B cell (primary cell): ENCODE measurements around the gene GAB4. TPM values are rescaled to one million over a fixed set of nuclear protein-coding genes. Genes with fewer than 3 reads are reported as not detected.
"Not testable (repeated sequence)": the region's sequence is repeated elsewhere in the genome, so short reads cannot be mapped to it uniquely, and the experiment has no call there.

ENCODE experiments used
- ATAC-seq: fragments of 200-7000 bp; cut with Tn5 transposase; one replicate; pipeline ENCODE4 v1.10.0; 2021; ENCODE audit warnings: low read depth, mild to moderate bottlenecking, moderate number of reproducible peaks, moderate library complexity
- CTCF ChIA-PET: fragments of 350-600 bp; sonication (Branson Sonifier 250); formaldehyde crosslinking; loops from one replicate; lab custom pipeline; 2021; ENCODE audit warnings: antibody characterized with exemption, inconsistent platforms; lab: Charles Lee
- POLR2A ChIA-PET: fragments of 350-600 bp; sonication (Branson Sonifier 250); formaldehyde crosslinking; loops from one replicate; lab custom pipeline; 2021; ENCODE audit warnings: antibody characterized with exemption; lab: Charles Lee
- DNase-seq: peaks from one replicate; pipeline ENCODE4 v3.0.0; 2013
- H2AFZ ChIP-seq: 2 replicates; pipeline ENCODE4 v1.6.1; 2012; ENCODE audit warnings: mild to moderate bottlenecking, low read depth, low read length; ENCODE audit not compliant: insufficient read depth, poor library complexity, severe bottlenecking
- H3K27ac ChIP-seq, 2 donors: 1 replicate in 1 of 2; 2 replicates in 1 of 2; pipeline ENCODE4 v1.5.1; 2012 to 2013; ENCODE audit warnings: low read length in 2 of 2, mild to moderate bottlenecking in 2 of 2, moderate library complexity in 1 of 2
- H3K27me3 ChIP-seq, 4 experiments: fragments of 200-600 bp in 1 of 4; sonication (generic) in 1 of 4; replicated peaks in 1 of 4; 1 replicate in 2 of 4; 2 replicates in 2 of 4; pipeline versions ENCODE4 v1.6.1 to v1.7.0; 2013 to 2016; ENCODE audit warnings: low read length in 3 of 4, mild to moderate bottlenecking in 2 of 4, mixed read lengths in 1 of 4, moderate library complexity in 1 of 4; ENCODE audit not compliant: insufficient read depth in 4 of 4, control insufficient read depth in 3 of 4; ENCODE audit errors: control extremely low read depth in 1 of 4
- H3K36me3 ChIP-seq, 2 experiments: replicated peaks in 1 of 2; 1 replicate in 1 of 2; 2 replicates in 1 of 2; pipeline versions ENCODE4 v1.6.1 to v1.7.1; 2013; ENCODE audit warnings: low read length in 1 of 2; ENCODE audit not compliant: insufficient read depth in 2 of 2, control insufficient read depth in 1 of 2; ENCODE audit errors: control extremely low read depth in 1 of 2, extremely low read depth in 1 of 2
- H3K4me1 ChIP-seq, 2 donors: fragments of 200-600 bp in 1 of 2; sonication (generic) in 1 of 2; 1 replicate in 1 of 2; 2 replicates in 1 of 2; pipeline versions ENCODE4 v1.5.1 to v1.6.1; 2013 to 2017; ENCODE audit warnings: low read length in 2 of 2; ENCODE audit not compliant: control insufficient read depth in 2 of 2, insufficient read depth in 2 of 2
- H3K4me2 ChIP-seq: replicated peaks from 2 replicates; pipeline ENCODE3; 2012; ENCODE audit warnings: mild to moderate bottlenecking, low read depth, low read length; ENCODE audit not compliant: poor library complexity, severe bottlenecking
- H3K4me3 ChIP-seq, 5 experiments: fragments of 200-600 bp in 1 of 5; sonication (generic) in 1 of 5; 1 replicate in 3 of 5; 2 replicates in 2 of 5; pipeline versions ENCODE4 v1.5.1 to v1.7.0; 2011 to 2016; ENCODE audit warnings: low read length in 4 of 5, mild to moderate bottlenecking in 4 of 5, low read depth in 2 of 5, control low read depth in 1 of 5, moderate library complexity in 1 of 5; ENCODE audit not compliant: insufficient read depth in 1 of 5; ENCODE audit errors: control extremely low read depth in 1 of 5, extremely low read depth in 1 of 5
- H3K79me2 ChIP-seq: fragments of 200-600 bp; sonication (generic); one replicate; pipeline ENCODE4 v1.6.0; 2016; ENCODE audit warnings: low read length; ENCODE audit not compliant: control insufficient read depth, insufficient read depth
- H3K9ac ChIP-seq: fragments of 200-600 bp; sonication (generic); 2 replicates; pipeline ENCODE4 v1.6.1; 2017; ENCODE audit warnings: mild to moderate bottlenecking, low read length, moderate library complexity
- H3K9me3 ChIP-seq, 3 donors: one replicate each; pipeline versions ENCODE4 v1.6.1 to v1.7.1; 2013; ENCODE audit warnings: low read length in 2 of 3; ENCODE audit not compliant: control insufficient read depth in 2 of 3, insufficient read depth in 1 of 3; ENCODE audit errors: control extremely low read depth in 1 of 3
- H4K20me1 ChIP-seq: 2 replicates; pipeline ENCODE4 v1.6.0; 2012; ENCODE audit warnings: mild to moderate bottlenecking, low read length; ENCODE audit not compliant: insufficient read depth, control insufficient read depth, poor library complexity, severe bottlenecking
- H3K27ac Mint-ChIP-seq: one replicate; pipeline ENCODE4 v1.8.0; 2021; ENCODE audit warnings: mixed read lengths
- H3K27me3 Mint-ChIP-seq: one replicate; pipeline ENCODE4 v1.8.0; 2021; ENCODE audit warnings: mixed read lengths
- H3K4me1 Mint-ChIP-seq: one replicate; pipeline ENCODE4 v1.8.0; 2021; ENCODE audit warnings: mixed read lengths
- H3K4me3 Mint-ChIP-seq: one replicate; pipeline ENCODE4 v1.8.0; 2021; ENCODE audit warnings: mixed read lengths
- H3K9me3 Mint-ChIP-seq: one replicate; pipeline ENCODE4 v1.8.0; 2022; ENCODE audit warnings: mixed read lengths; ENCODE audit not compliant: insufficient read depth
- EZH2 ChIP-seq: IDR thresholded peaks from 2 replicates; pipeline ENCODE4 v1.6.1; 2012; ENCODE audit warnings: borderline replicate concordance, low read depth, mild to moderate bottlenecking, moderate library complexity, low read length; ENCODE audit not compliant: insufficient read depth, poor library complexity, severe bottlenecking
- WGBS: methylation state at CpG from one replicate; pipeline ENCODE4 v1.1.5; 2013; ENCODE audit warnings: missing lambda C conversion rate; ENCODE audit not compliant: insufficient coverage; 5-methylcytosine and 5-hydroxymethylcytosine counted together
- intact Hi-C: fragments of 100-400 bp; cut with micrococcal nuclease; formaldehyde crosslinking; loops from one replicate; pipeline ENCODE4 v1.10.0; 2022
- polyA plus RNA-seq: library from polyadenylated mRNA; depleted of rRNA; stranded (reverse); fragments of >200 nt; gene quantifications from 2 replicates; pipeline ENCODE4 v1.2.3, GENCODE V29; 2012
- total RNA-seq, 2 donors: library from RNA; stranded (reverse); fragments of 120-200 nt in 1 of 2; gene quantifications; 1 replicate in 1 of 2; 2 replicates in 1 of 2; pipeline versions ENCODE4 v1.2.3 to v1.2.4, GENCODE V29; 2013 to 2022
- TF ChIP-seq, protein P1 (sequence below): fragments of 200-600 bp; IDR thresholded peaks from one replicate; pipeline ENCODE4 v1.8.0; 2022; ENCODE audit warnings: antibody characterized with exemption, mild to moderate bottlenecking

Gene GAB4
- total and polyA plus RNA-seq, 2 donors (not counting 1 experiment from before 2014, with no cell fraction given), result not detected

DNA sequence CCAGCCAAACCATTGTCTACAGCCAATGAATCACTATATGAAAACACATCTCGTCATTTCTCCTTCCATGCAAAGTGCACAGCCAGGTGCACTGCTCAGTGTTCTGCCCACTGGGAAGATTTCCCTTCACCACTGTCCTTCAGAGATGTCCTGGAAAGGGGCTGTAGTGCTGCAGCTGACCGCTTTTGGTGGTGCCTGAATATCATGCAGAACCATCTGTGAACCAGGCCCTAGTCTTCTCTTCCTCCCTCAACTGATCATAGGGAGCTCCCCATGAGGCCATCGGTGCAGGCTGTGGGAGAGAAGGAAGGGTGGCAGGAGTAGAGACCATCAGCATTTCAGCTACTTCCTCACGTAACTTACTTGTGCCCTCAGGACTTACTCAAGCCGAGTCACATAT, 70.2 kb downstream of the GAB4 start:
- H3K9me3 ChIP-seq, result no peaks in the 10 kb centered on the region
- intact Hi-C loops, result no loop called here
- POLR2A ChIA-PET, result no interaction called here
- no peak overlapping the region for H3K4me3 ChIP-seq
- H3K27ac Mint-ChIP-seq, result no peak overlapping the region
- no peaks in the 10 kb centered on the region for H3K79me2 ChIP-seq
- H3K4me1 ChIP-seq, result no peaks in the 10 kb centered on the region
- no peaks in the 10 kb centered on the region for H3K9me3 Mint-ChIP-seq
- H3K27me3 ChIP-seq, result peaks cover 0 to under 1% (median 0%) of the 10 kb centered on the region in 4 experiments
- H2AFZ ChIP-seq, result no peak overlapping the region
- H3K27me3 Mint-ChIP-seq, result peaks cover 54% of the 10 kb centered on the region
- ATAC-seq, result no peak
- H3K36me3 ChIP-seq, result no peaks in the 10 kb centered on the region
- CTCF ChIA-PET, result no interaction called here
- H3K4me2 ChIP-seq, result no peak overlapping the region
- no peaks in the 10 kb centered on the region for H4K20me1 ChIP-seq
- no peak overlapping the region for H3K9ac ChIP-seq
- 83% methylated on average over 3 of the region's 5 CpGs for WGBS
- H3K27ac ChIP-seq, result no peak overlapping the region
- TF ChIP-seq, protein P1, sequence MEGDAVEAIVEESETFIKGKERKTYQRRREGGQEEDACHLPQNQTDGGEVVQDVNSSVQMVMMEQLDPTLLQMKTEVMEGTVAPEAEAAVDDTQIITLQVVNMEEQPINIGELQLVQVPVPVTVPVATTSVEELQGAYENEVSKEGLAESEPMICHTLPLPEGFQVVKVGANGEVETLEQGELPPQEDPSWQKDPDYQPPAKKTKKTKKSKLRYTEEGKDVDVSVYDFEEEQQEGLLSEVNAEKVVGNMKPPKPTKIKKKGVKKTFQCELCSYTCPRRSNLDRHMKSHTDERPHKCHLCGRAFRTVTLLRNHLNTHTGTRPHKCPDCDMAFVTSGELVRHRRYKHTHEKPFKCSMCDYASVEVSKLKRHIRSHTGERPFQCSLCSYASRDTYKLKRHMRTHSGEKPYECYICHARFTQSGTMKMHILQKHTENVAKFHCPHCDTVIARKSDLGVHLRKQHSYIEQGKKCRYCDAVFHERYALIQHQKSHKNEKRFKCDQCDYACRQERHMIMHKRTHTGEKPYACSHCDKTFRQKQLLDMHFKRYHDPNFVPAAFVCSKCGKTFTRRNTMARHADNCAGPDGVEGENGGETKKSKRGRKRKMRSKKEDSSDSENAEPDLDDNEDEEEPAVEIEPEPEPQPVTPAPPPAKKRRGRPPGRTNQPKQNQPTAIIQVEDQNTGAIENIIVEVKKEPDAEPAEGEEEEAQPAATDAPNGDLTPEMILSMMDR, result no peak
- TF ChIP-seq EZH2, result no peak
- no peaks in the 10 kb centered on the region for H3K4me1 Mint-ChIP-seq
- DNase-seq, result no peak
- no peak overlapping the region for H3K4me3 Mint-ChIP-seq

- H3K79me2 ChIP-seq, H3K4me3 Mint-ChIP-seq, H3K4me1 Mint-ChIP-seq, H3K27ac ChIP-seq, CTCF ChIA-PET, ATAC-seq, H3K4me3 ChIP-seq, POLR2A ChIA-PET, H3K4me1 ChIP-seq, H3K27ac Mint-ChIP-seq, H3K4me2 ChIP-seq, H3K36me3 ChIP-seq, intact Hi-C loops, H3K9ac ChIP-seq, H4K20me1 ChIP-seq, H3K9me3 ChIP-seq, H2AFZ ChIP-seq, H3K9me3 Mint-ChIP-seq, DNase-seq, H3K27me3 ChIP-seq: not testable (repeated sequence)
- peaks cover 54% of the 10 kb centered on the region for H3K27me3 Mint-ChIP-seq
- WGBS, result 100% methylated on average over 5 of the region's 5 CpGs
These were observed 70.8 kb downstream of the GAB4 start for GRCh38 chr22:16937209-16937608.
